Measurements from ENCODE around the gene OCA2. TPM values are rescaled to one million over a fixed set of nuclear protein-coding genes. Genes with fewer than 3 reads are reported as not detected.

OCA2 gene
- total RNA-seq, 1 donor from 2014 or later = not detected

- no peak for DNase-seq (ENCODE audit: low read depth in 2 of 2)
Observed at GRCh38 chr15:27873039-27873438, 226.1 kb downstream of the OCA2 start.

GRCh38 chr15:27872355-27872754, 226.8 kb downstream of the OCA2 start:
- DNase-seq (ENCODE audit: low read depth in 2 of 2) = no peak

- no peak for DNase-seq (ENCODE audit: low read depth in 2 of 2)
Observed at GRCh38 chr15:27871902-27872260, 227.2 kb downstream of the OCA2 start.

- no peak for DNase-seq (ENCODE audit: low read depth in 2 of 2)
Observed at GRCh38 chr15:27871078-27871901, 227.8 kb downstream of the OCA2 start.

- DNase-seq (ENCODE audit: low read depth in 2 of 2) = no peak
Observed at GRCh38 chr15:27870320-27870719, 228.8 kb downstream of the OCA2 start.

GRCh38 chr15:27869697-27870281, 229.3 kb downstream of the OCA2 start:
- DNase-seq (ENCODE audit: low read depth in 2 of 2) = no peak

GRCh38 chr15:27868828-27869404, 230.2 kb downstream of the OCA2 start:
- no peak for DNase-seq (ENCODE audit: low read depth in 2 of 2)

- no peak for DNase-seq (ENCODE audit: low read depth in 2 of 2)
Observed at GRCh38 chr15:27867861-27868260, 231.3 kb downstream of the OCA2 start.

- no peak for DNase-seq (ENCODE audit: low read depth in 2 of 2)
Observed at GRCh38 chr15:27866505-27867165, 232.5 kb downstream of the OCA2 start.

GRCh38 chr15:27865926-27866325, 233.2 kb downstream of the OCA2 start:
- DNase-seq (ENCODE audit: low read depth in 2 of 2) = no peak

- DNase-seq (ENCODE audit: low read depth in 2 of 2) = no peak
Observed at GRCh38 chr15:27865323-27865922, 233.7 kb downstream of the OCA2 start.

- DNase-seq (ENCODE audit: low read depth in 2 of 2) = no peak
Observed at GRCh38 chr15:27864719-27865118, 234.4 kb downstream of the OCA2 start.

GRCh38 chr15:27864086-27864485, 235.0 kb downstream of the OCA2 start:
- DNase-seq (ENCODE audit: low read depth in 2 of 2) = no peak

GRCh38 chr15:27863000-27863399, 236.1 kb downstream of the OCA2 start:
- DNase-seq (ENCODE audit: low read depth in 2 of 2) = no peak

GRCh38 chr15:27861171-27861570, 237.9 kb downstream of the OCA2 start:
- DNase-seq (ENCODE audit: low read depth in 2 of 2) = no peak

- no peak for DNase-seq (ENCODE audit: low read depth in 2 of 2)
Observed at GRCh38 chr15:27855137-27855536, 244.0 kb downstream of the OCA2 start.

GRCh38 chr15:27854601-27855000, 244.5 kb downstream of the OCA2 start:
- DNase-seq (ENCODE audit: low read depth in 2 of 2) = no peak

- DNase-seq (ENCODE audit: low read depth in 2 of 2) = no peak
Observed at GRCh38 chr15:27853624-27854455, 245.3 kb downstream of the OCA2 start.

GRCh38 chr15:27851858-27852210, 247.3 kb downstream of the OCA2 start:
- no peak for DNase-seq (ENCODE audit: low read depth in 2 of 2)

GRCh38 chr15:27850981-27851857, 247.9 kb downstream of the OCA2 start:
- no peak for DNase-seq (ENCODE audit: low read depth in 2 of 2)

Data from dermis microvascular lymphatic vessel endothelial cell (primary cell).